ENCODE measurements around the gene PLXND1. TPM values are rescaled to one million over a fixed set of nuclear protein-coding genes. Genes with fewer than 3 reads are reported as not detected.

The PLXND1 gene
- total RNA-seq, 1 experiment from 2014 or later, result 26.3 TPM

DNA sequence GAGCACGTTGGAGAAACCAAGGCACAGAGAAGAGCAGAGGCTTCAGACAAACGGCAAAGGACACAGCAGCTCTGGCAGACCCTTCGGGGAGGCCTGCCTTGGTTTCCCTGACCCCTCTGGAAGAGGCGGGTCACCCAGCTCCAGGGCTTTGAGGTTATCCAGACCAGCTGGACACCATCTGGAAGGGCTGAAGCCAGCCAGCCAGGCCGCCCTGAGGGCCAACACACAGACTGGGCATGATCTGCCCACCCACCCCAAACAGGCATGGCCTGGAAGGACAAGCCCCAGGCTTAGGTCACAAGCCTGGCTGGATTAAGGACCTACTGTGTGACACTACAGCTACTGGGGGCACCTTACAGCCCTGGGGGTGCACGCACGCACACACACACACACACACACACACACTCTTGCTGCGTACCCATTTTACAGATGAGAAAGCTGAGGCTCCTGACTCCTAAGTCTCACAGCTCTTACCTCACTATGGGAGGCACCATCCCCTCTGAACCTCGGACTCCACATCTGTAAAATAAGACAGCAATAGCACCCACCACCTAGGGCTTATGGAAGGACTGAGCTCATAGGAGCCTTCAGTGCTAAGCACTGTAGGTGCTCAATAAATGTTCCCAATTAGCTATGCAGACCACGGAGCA lies 10.8 kb downstream of the PLXND1 start:
- Histone ChIP-seq H3K36me3 (ENCODE audit: control insufficient read depth, insufficient read depth, low read length) (no peaks in the 10 kb centered on the region), H3K4me3 (ENCODE audit: low read depth, low read length) (no peak overlapping the region), H3K4me1 (peaks cover 7% of the 10 kb centered on the region; the same call in 1 of the 2 replicates), H3K27me3 (replicated peaks; ENCODE audit: control insufficient read depth, insufficient read depth, low read length) (no peaks in the 10 kb centered on the region), H3K9me3 (no peaks in the 10 kb centered on the region)
- CTCF ChIA-PET, result interaction anchor here (2.2 kb wide), 1 partner anchor 105 kb away, joined by 8 read pairs; no protein-coding TSS in a partner anchor
- no peaks in the 10 kb centered on the region for H3K36me3 Mint-ChIP-seq (ENCODE audit: insufficient read depth, unreplicated experiment)
- H3K4me1 Mint-ChIP-seq (ENCODE audit: low read depth, unreplicated experiment), result peaks cover 5% of the 10 kb centered on the region
- H3K27ac Mint-ChIP-seq (ENCODE audit: unreplicated experiment), result no peak overlapping the region
- POLR2A ChIA-PET, result interaction anchor here (1.4 kb wide), 1 partner anchor 156 kb away, joined by 4 read pairs; the partner anchor contains the start of genes IFT122 and MBD4
- BruUV-seq (replicated peaks), result no TSS peak
- H3K27me3 Mint-ChIP-seq (ENCODE audit: insufficient read depth, unreplicated experiment), result no peaks in the 10 kb centered on the region
- TF ChIP-seq, protein P1, sequence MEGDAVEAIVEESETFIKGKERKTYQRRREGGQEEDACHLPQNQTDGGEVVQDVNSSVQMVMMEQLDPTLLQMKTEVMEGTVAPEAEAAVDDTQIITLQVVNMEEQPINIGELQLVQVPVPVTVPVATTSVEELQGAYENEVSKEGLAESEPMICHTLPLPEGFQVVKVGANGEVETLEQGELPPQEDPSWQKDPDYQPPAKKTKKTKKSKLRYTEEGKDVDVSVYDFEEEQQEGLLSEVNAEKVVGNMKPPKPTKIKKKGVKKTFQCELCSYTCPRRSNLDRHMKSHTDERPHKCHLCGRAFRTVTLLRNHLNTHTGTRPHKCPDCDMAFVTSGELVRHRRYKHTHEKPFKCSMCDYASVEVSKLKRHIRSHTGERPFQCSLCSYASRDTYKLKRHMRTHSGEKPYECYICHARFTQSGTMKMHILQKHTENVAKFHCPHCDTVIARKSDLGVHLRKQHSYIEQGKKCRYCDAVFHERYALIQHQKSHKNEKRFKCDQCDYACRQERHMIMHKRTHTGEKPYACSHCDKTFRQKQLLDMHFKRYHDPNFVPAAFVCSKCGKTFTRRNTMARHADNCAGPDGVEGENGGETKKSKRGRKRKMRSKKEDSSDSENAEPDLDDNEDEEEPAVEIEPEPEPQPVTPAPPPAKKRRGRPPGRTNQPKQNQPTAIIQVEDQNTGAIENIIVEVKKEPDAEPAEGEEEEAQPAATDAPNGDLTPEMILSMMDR (IDR thresholded peaks at IDR 0.05; ENCODE audit: insufficient read depth in 1 of 2, low read depth in 1 of 2, low read length in 1 of 2, severe bottlenecking in 1 of 2, unreplicated experiment in 1 of 2), result no peak
- H3K9me3 Mint-ChIP-seq (ENCODE audit: unreplicated experiment), result no peaks in the 10 kb centered on the region
- no peak overlapping the region for H3K4me3 Mint-ChIP-seq (ENCODE audit: unreplicated experiment)
- intact Hi-C loops (cut with micrococcal nuclease; ENCODE audit: unreplicated experiment), result no loop called here
- DNase-seq, result no peak

DNA sequence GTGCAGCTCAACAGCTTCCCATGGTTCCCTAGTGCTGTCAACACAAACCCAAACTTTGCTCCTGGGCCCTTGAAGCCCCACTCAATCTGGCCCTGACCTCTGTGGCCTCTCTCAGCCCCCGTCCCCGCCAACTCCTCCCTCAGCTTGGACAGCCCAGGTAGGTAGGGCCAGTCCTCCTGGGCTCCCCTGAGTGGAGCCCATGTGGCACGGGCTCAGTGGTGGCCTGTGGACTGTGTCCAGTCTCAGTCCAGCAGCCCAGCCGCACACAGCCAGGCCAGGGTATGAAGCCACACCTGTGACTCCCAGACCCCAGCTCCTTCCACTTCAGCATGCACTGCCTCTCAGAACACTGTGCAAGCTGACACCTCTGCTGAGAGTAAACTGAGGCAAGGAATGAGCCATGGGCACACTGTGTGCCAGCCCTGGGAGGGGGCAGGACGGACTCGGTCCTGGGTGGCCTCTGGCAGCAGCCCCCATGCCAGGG lies 11.5 kb downstream of the PLXND1 start:
- Histone ChIP-seq H3K9me3 (no peaks in the 10 kb centered on the region), H3K36me3 (ENCODE audit: control insufficient read depth, insufficient read depth, low read length) (no peaks in the 10 kb centered on the region), H3K4me3 (ENCODE audit: low read depth, low read length) (no peak overlapping the region), H3K4me1 (peaks cover 7% of the 10 kb centered on the region; the same call in 1 of the 2 replicates), H3K27me3 (replicated peaks; ENCODE audit: control insufficient read depth, insufficient read depth, low read length) (no peaks in the 10 kb centered on the region)
- peaks cover 5% of the 10 kb centered on the region for H3K4me1 Mint-ChIP-seq (ENCODE audit: low read depth, unreplicated experiment)
- H3K4me3 Mint-ChIP-seq (ENCODE audit: unreplicated experiment), result no peak overlapping the region
- no peaks in the 10 kb centered on the region for H3K27me3 Mint-ChIP-seq (ENCODE audit: insufficient read depth, unreplicated experiment)
- H3K36me3 Mint-ChIP-seq (ENCODE audit: insufficient read depth, unreplicated experiment), result no peaks in the 10 kb centered on the region
- H3K9me3 Mint-ChIP-seq (ENCODE audit: unreplicated experiment), result no peaks in the 10 kb centered on the region
- no peak for DNase-seq
- ChIA-PET POLR2A (no interaction called here), CTCF (interaction anchor here (1.2 kb wide), 1 partner anchor 104 kb away, joined by 3 read pairs; no protein-coding TSS in a partner anchor)
- intact Hi-C loops (cut with micrococcal nuclease; ENCODE audit: unreplicated experiment), result no loop called here
- TF ChIP-seq, protein P1 (IDR thresholded peaks at IDR 0.05; ENCODE audit: insufficient read depth in 1 of 2, low read depth in 1 of 2, low read length in 1 of 2, severe bottlenecking in 1 of 2, unreplicated experiment in 1 of 2), result no peak
- BruUV-seq (replicated peaks), result no TSS peak
- no peak overlapping the region for H3K27ac Mint-ChIP-seq (ENCODE audit: unreplicated experiment)

GRCh38 chr3:129594409-129594808 lies 12.1 kb downstream of the PLXND1 start:
- DNase-seq, result no peak
- Histone ChIP-seq H3K4me1 (peaks cover 7% of the 10 kb centered on the region; the same call in 1 of the 2 replicates), H3K9me3 (no peaks in the 10 kb centered on the region), H3K27me3 (replicated peaks; ENCODE audit: control insufficient read depth, insufficient read depth, low read length) (no peaks in the 10 kb centered on the region), H3K36me3 (ENCODE audit: control insufficient read depth, insufficient read depth, low read length) (no peaks in the 10 kb centered on the region), H3K4me3 (ENCODE audit: low read depth, low read length) (no peak overlapping the region)
- CTCF ChIA-PET, result interaction anchor here (1.2 kb wide), 1 partner anchor 104 kb away, joined by 3 read pairs; no protein-coding TSS in a partner anchor
- intact Hi-C loops (cut with micrococcal nuclease; ENCODE audit: unreplicated experiment), result no loop called here
- Mint-ChIP-seq H3K9me3 (ENCODE audit: unreplicated experiment) (no peaks in the 10 kb centered on the region), H3K27me3 (ENCODE audit: insufficient read depth, unreplicated experiment) (no peaks in the 10 kb centered on the region), H3K4me1 (ENCODE audit: low read depth, unreplicated experiment) (peaks cover 5% of the 10 kb centered on the region), H3K4me3 (ENCODE audit: unreplicated experiment) (no peak overlapping the region), H3K27ac (ENCODE audit: unreplicated experiment) (no peak overlapping the region), H3K36me3 (ENCODE audit: insufficient read depth, unreplicated experiment) (no peaks in the 10 kb centered on the region)
- TF ChIP-seq, protein P1 (IDR thresholded peaks at IDR 0.05; ENCODE audit: insufficient read depth in 1 of 2, low read depth in 1 of 2, low read length in 1 of 2, severe bottlenecking in 1 of 2, unreplicated experiment in 1 of 2), result no peak
- POLR2A ChIA-PET, result no interaction called here
- BruUV-seq (replicated peaks), result no TSS peak

All from Caco-2 (cell line).